OCI-LY7 (cell line): ENCODE measurements around the gene EPHA3. TPM values are rescaled to one million over a fixed set of nuclear protein-coding genes. Genes with fewer than 3 reads are reported as not detected.

ENCODE experiments used
- BruUV-seq: library from RNA; stranded (reverse); fragments of 400-500 nt; replicated peaks from 2 replicates; lab custom pipeline; 2021; lab: Mats Ljungman, UMichigan
- CTCF ChIA-PET: fragments of 300-600 bp; sonication (Branson Sonifier 250); formaldehyde crosslinking; loops from one replicate; lab custom pipeline; 2022; ENCODE audit warnings: antibody characterized with exemption; ENCODE audit not compliant: unreplicated experiment; lab: Charles Lee
- POLR2A ChIA-PET: fragments of 300-600 bp; sonication (Branson Sonifier 250); formaldehyde crosslinking; loops from one replicate; lab custom pipeline; 2022; ENCODE audit warnings: antibody characterized with exemption; lab: Charles Lee
- DNase-seq: peaks from one replicate; pipeline ENCODE4 v3.0.0-alpha.2; 2015; ENCODE audit warnings: low spot score
- H2AFZ ChIP-seq: fragments of 200-600 bp; sonication (generic), shearing (Covaris generic); 2 replicates; pipeline ENCODE4 v1.6.1; 2014; ENCODE audit warnings: mild to moderate bottlenecking, antibody characterized with exemption, low read length, moderate library complexity
- H3K27ac ChIP-seq: fragments of 200-600 bp; sonication (generic); 2 replicates; pipeline ENCODE4 v1.5.1; 2014; ENCODE audit warnings: mixed run types, low read depth, mild to moderate bottlenecking, moderate library complexity, low read length, inconsistent platforms; ENCODE audit not compliant: poor library complexity, severe bottlenecking
- H3K36me3 ChIP-seq: fragments of 200-600 bp; sonication (generic); 2 replicates; pipeline ENCODE4 v1.6.1; 2014; ENCODE audit warnings: mild to moderate bottlenecking, antibody characterized with exemption, low read length, moderate library complexity, mixed read lengths; ENCODE audit not compliant: insufficient read depth
- H3K4me1 ChIP-seq: fragments of 200-600 bp; sonication (generic); 2 replicates; pipeline ENCODE4 v1.5.1; 2014; ENCODE audit warnings: mild to moderate bottlenecking, low read length; ENCODE audit not compliant: insufficient read depth, poor library complexity, severe bottlenecking
- H3K4me2 ChIP-seq: fragments of 200-600 bp; sonication (generic); 2 replicates; pipeline ENCODE4 v1.6.1; 2014; ENCODE audit warnings: mild to moderate bottlenecking, low read length
- H3K4me3 ChIP-seq: fragments of 200-600 bp; sonication (generic); 2 replicates; pipeline ENCODE4 v1.5.1; 2014; ENCODE audit warnings: mild to moderate bottlenecking, low read depth, low read length; ENCODE audit not compliant: poor library complexity, severe bottlenecking
- H3K79me2 ChIP-seq: fragments of 200-600 bp; sonication (generic); 2 replicates; pipeline ENCODE4 v1.6.1; 2016; ENCODE audit warnings: low read depth, mild to moderate bottlenecking, low read length, moderate library complexity, mixed read lengths; ENCODE audit not compliant: insufficient read depth
- H3K9me2 ChIP-seq: fragments of 200-600 bp; sonication (generic); 2 replicates; pipeline ENCODE4 v1.6.1; 2016; ENCODE audit warnings: mild to moderate bottlenecking, low read length, mixed read lengths; ENCODE audit not compliant: insufficient read depth
- H3K9me3 ChIP-seq: fragments of 200-600 bp; sonication (generic); 2 replicates; pipeline ENCODE4 v1.6.1; 2014; ENCODE audit warnings: mild to moderate bottlenecking, mixed run types, low read length, mixed read lengths
- H4K20me1 ChIP-seq: fragments of 200-600 bp; sonication (generic); 2 replicates; pipeline ENCODE4 v1.6.1; 2014; ENCODE audit warnings: mild to moderate bottlenecking, antibody characterized with exemption, low read length, moderate library complexity, mixed read lengths; ENCODE audit not compliant: insufficient read depth
- EZH2phosphoT487 ChIP-seq: fragments of 200-600 bp; sonication (generic); IDR thresholded peaks from 2 replicates; pipeline ENCODE4 v1.6.1; 2018; ENCODE audit warnings: low read depth, borderline replicate concordance, mild to moderate bottlenecking, mixed run types, antibody characterized with exemption, low read length, moderate library complexity, mixed read lengths
- intact Hi-C: fragments of 100-400 bp; cut with micrococcal nuclease; formaldehyde crosslinking; loops from one replicate; pipeline ENCODE4 v1.10.0; 2022; ENCODE audit not compliant: unreplicated experiment
- total RNA-seq, 2 experiments: library from RNA; depleted of rRNA in 1 of 2; stranded (reverse); fragments of >200 nt in 1 of 2; shearing (Covaris generic) in 1 of 2; gene quantifications; 2 replicates each; pipeline ENCODE4 v1.2.3, GENCODE V29; 2014 to 2022
- TF ChIP-seq, protein P1 (sequence below): fragments of 200-600 bp; sonication (generic); conservative IDR thresholded peaks from 2 replicates; pipeline ENCODE4 v1.5.1; 2014; ENCODE audit warnings: mild to moderate bottlenecking, antibody characterized with exemption, low read length, moderate library complexity, mixed read lengths

EPHA3 gene
- total RNA-seq, 2 experiments from 2014 or later, result not detected

DNA sequence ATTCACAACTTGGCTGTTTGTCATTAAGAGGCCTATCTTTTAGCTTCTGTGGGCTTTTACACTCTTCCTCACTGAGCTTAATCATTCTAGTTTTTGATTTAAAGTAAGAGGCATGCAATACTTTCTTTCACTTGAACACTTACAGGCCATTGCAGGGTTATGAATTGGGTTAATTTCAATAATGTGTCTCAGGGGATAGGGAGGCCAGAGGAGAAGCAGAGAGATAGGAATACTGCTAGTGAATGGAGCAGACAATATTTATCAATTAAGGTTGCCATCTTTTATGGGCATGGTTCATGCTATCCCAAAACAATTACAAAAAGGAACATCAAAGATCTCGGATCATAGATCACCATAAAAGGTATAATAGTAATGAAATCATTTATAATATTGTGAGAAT is 189.8 kb downstream of the EPHA3 start:
- Histone ChIP-seq H3K9me3 (no peaks in the 10 kb centered on the region), H3K79me2 (no peaks in the 10 kb centered on the region), H2AFZ (no peak overlapping the region), H3K9me2 (no peaks in the 10 kb centered on the region), H3K36me3 (no peaks in the 10 kb centered on the region), H3K4me3 (no peak overlapping the region), H3K4me1 (no peaks in the 10 kb centered on the region), H3K4me2 (no peak overlapping the region), H3K27ac (no peak overlapping the region), H4K20me1 (no peaks in the 10 kb centered on the region)
- DNase-seq, result no peak
- ChIA-PET CTCF (no interaction called here), POLR2A (no interaction called here)
- intact Hi-C loops, result no loop called here
- BruUV-seq, result no TSS peak
- no peak for TF ChIP-seq EZH2phosphoT487
- TF ChIP-seq, protein P1, sequence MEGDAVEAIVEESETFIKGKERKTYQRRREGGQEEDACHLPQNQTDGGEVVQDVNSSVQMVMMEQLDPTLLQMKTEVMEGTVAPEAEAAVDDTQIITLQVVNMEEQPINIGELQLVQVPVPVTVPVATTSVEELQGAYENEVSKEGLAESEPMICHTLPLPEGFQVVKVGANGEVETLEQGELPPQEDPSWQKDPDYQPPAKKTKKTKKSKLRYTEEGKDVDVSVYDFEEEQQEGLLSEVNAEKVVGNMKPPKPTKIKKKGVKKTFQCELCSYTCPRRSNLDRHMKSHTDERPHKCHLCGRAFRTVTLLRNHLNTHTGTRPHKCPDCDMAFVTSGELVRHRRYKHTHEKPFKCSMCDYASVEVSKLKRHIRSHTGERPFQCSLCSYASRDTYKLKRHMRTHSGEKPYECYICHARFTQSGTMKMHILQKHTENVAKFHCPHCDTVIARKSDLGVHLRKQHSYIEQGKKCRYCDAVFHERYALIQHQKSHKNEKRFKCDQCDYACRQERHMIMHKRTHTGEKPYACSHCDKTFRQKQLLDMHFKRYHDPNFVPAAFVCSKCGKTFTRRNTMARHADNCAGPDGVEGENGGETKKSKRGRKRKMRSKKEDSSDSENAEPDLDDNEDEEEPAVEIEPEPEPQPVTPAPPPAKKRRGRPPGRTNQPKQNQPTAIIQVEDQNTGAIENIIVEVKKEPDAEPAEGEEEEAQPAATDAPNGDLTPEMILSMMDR, result no peak

DNA sequence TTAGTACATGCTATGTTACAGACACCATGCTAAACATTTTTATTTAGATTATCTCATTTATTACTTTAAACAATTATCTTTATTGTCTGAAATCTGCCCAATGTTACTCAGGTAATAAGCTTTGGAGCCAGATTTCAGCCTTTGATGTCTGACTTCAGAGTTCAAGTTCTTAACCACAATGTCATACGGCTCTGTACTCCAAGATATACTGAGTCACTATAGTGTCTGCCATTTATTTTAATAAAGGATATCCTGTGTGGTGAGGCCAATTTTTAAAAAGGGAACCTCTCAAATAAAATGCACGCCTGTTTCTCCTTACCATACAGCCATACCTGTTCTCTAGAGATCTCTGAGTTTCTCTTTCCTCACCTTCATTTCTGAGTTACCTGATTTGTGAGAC is 193.1 kb downstream of the EPHA3 start:
- no peaks in the 10 kb centered on the region for H3K4me1 ChIP-seq
- no peaks in the 10 kb centered on the region for H3K9me3 ChIP-seq
- no peak overlapping the region for H3K4me2 ChIP-seq
- no TSS peak for BruUV-seq
- no peak overlapping the region for H3K4me3 ChIP-seq
- H3K27ac ChIP-seq, result no peak overlapping the region
- H3K36me3 ChIP-seq, result no peaks in the 10 kb centered on the region
- ChIA-PET POLR2A (no interaction called here), CTCF (no interaction called here)
- H4K20me1 ChIP-seq, result no peaks in the 10 kb centered on the region
- no peaks in the 10 kb centered on the region for H3K79me2 ChIP-seq
- no peaks in the 10 kb centered on the region for H3K9me2 ChIP-seq
- no peak for TF ChIP-seq EZH2phosphoT487
- TF ChIP-seq, protein P1, result no peak
- H2AFZ ChIP-seq, result no peak overlapping the region
- intact Hi-C loops, result no loop called here
- no peak for DNase-seq

DNA sequence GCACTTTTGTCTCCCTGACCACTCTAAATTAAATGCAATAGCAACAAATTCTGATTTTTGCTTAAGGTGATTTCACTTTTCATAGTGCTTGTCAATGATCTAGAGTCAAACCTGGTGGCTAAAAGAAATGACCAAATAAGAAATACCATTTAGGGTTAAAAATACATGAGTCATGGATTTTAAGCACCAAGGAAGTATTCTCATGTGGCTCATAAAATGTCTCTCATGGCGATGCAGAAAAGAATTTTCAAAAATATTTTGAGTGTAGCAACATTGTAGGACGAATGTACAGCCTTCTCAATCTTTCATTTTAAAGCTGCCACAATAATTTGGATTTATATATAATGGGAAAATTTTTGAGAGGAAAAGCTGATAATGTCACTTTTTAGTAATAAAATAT is 193.6 kb downstream of the EPHA3 start:
- Histone ChIP-seq H3K27ac (no peak overlapping the region), H3K36me3 (no peaks in the 10 kb centered on the region), H4K20me1 (no peaks in the 10 kb centered on the region), H3K4me1 (no peaks in the 10 kb centered on the region), H2AFZ (no peak overlapping the region), H3K4me3 (no peak overlapping the region), H3K9me2 (no peaks in the 10 kb centered on the region), H3K4me2 (no peak overlapping the region), H3K9me3 (no peaks in the 10 kb centered on the region), H3K79me2 (no peaks in the 10 kb centered on the region)
- no TSS peak for BruUV-seq
- ChIA-PET POLR2A (interaction anchor here (0.7 kb wide), 1 partner anchor 140 kb away, joined by 3 read pairs; no protein-coding TSS in a partner anchor), CTCF (no interaction called here)
- intact Hi-C loops, result no loop called here
- no peak for DNase-seq
- TF ChIP-seq, protein P1, result no peak
- no peak for TF ChIP-seq EZH2phosphoT487
